Suprapubic skin (tissue), 4 donors: ENCODE data around the gene CACUL1.

Experiments used
- POLR2A ChIP-seq, 2 donors: fragments of 450-650 bp; IDR thresholded peaks; one replicate each; pipeline ENCODE4 v1.6.1; 2017; ENCODE audit warnings: antibody characterized with exemption in 2 of 2, mild to moderate bottlenecking in 2 of 2, moderate library complexity in 2 of 2
- POLR2AphosphoS5 ChIP-seq, 3 donors: sonication (generic); formaldehyde crosslinking; IDR thresholded peaks; one replicate each; pipeline ENCODE4 v1.6.1; 2017; ENCODE audit warnings: antibody characterized with exemption in 3 of 3
- TF ChIP-seq, protein P1 (sequence below), 2 donors: fragments of 200-600 bp in 1 of 2; fragments of 450-650 bp in 1 of 2; sonication (generic) in 1 of 2; IDR thresholded peaks; one replicate each; pipeline ENCODE4 v1.5.1; 2016 to 2019; ENCODE audit warnings: antibody characterized with exemption in 2 of 2, mild to moderate bottlenecking in 1 of 2, moderate library complexity in 1 of 2

DNA sequence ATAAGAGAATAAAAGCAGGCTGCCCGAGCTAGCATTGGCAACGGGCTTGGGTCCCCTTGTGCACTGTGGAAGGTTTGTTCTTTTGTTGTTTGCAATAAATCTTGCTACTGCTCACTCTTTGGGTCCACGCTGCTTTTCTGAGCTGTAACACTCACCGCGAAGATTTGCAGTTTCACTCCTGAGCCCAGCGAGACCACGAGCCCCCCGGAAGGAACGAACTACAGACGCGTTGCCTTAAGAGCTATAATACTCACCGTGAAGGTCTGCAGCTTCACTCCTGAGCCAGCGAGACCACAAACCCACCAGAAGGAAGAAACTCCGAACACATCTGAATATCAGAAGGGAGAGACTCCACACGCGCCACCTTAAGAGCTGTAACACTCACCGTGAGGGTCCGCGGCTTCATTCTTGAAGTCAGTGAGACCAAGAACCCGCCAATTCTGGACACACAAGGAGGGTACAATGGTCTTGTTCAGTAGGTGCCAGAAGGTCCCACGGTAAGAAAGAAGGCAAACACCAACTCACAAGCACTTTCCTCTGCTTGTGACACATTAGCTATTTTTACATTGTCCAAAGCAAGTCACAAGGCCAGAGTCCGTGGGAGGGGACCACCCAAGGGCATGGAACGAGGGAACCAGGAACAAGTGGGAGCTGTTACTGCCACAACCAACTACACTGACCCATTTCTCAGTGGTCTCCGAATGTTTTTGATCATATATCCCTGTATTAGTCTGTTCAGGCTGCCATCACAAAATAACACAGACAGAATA is 29.2 kb upstream of the CACUL1 start:
- TF ChIP-seq, protein P1, sequence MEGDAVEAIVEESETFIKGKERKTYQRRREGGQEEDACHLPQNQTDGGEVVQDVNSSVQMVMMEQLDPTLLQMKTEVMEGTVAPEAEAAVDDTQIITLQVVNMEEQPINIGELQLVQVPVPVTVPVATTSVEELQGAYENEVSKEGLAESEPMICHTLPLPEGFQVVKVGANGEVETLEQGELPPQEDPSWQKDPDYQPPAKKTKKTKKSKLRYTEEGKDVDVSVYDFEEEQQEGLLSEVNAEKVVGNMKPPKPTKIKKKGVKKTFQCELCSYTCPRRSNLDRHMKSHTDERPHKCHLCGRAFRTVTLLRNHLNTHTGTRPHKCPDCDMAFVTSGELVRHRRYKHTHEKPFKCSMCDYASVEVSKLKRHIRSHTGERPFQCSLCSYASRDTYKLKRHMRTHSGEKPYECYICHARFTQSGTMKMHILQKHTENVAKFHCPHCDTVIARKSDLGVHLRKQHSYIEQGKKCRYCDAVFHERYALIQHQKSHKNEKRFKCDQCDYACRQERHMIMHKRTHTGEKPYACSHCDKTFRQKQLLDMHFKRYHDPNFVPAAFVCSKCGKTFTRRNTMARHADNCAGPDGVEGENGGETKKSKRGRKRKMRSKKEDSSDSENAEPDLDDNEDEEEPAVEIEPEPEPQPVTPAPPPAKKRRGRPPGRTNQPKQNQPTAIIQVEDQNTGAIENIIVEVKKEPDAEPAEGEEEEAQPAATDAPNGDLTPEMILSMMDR (IDR thresholded peaks at IDR 0.05), result no peak
- TF ChIP-seq POLR2A (IDR thresholded peaks at IDR 0.05) (no peak), POLR2AphosphoS5 (IDR thresholded peaks at IDR 0.05) (no peak)
